HepG2 (cell line): ENCODE data around the gene DDX39B. TPM values are rescaled to one million over a fixed set of nuclear protein-coding genes. Genes with fewer than 3 reads are reported as not detected.

Source experiments
- AHR ChIP-seq: IDR thresholded peaks from 2 replicates; pipeline ENCODE4 v1.6.1; 2018; ENCODE audit warnings: missing genetic modification reagents, missing compliant biosample characterization
- ATF2 ChIP-seq: sonication (generic); formaldehyde crosslinking; IDR thresholded peaks from 2 replicates; pipeline ENCODE4 v1.4.0; 2020; ENCODE audit warnings: missing genetic modification reagents
- BRCA1 ChIP-seq: sonication (generic); formaldehyde crosslinking; IDR thresholded peaks from 2 replicates; pipeline ENCODE4 v1.4.0; 2020; ENCODE audit warnings: missing genetic modification reagents
- ETV6 ChIP-seq: sonication (generic); formaldehyde crosslinking; conservative IDR thresholded peaks from 2 replicates; pipeline ENCODE4 v1.4.0; 2020; ENCODE audit warnings: missing genetic modification reagents
- GABPA ChIP-seq, 2 experiments: IDR thresholded peaks; 2 replicates each; pipeline ENCODE4 v1.6.1; 2011 to 2016; ENCODE audit warnings: low read depth in 2 of 2, low read length in 1 of 2, missing biosample characterization in 1 of 2, missing genetic modification characterization in 1 of 2
- HIVEP1 ChIP-seq: sonication (generic); formaldehyde crosslinking; IDR thresholded peaks from 2 replicates; pipeline ENCODE4 v1.4.0; 2020; ENCODE audit warnings: mild to moderate bottlenecking, missing genetic modification reagents
- IRX3 ChIP-seq: sonication (generic); formaldehyde crosslinking; IDR thresholded peaks from 2 replicates; pipeline ENCODE4 v1.8.1; 2023; ENCODE audit warnings: mild to moderate bottlenecking, low read depth, missing genetic modification reagents, borderline replicate concordance
- NCOA1 ChIP-seq: sonication (generic); formaldehyde crosslinking; IDR thresholded peaks from 2 replicates; pipeline ENCODE4 v1.9.0; 2021; ENCODE audit warnings: missing genetic modification reagents
- NCOA5 ChIP-seq: sonication (generic); formaldehyde crosslinking; IDR thresholded peaks from 2 replicates; pipeline ENCODE4 v1.4.0; 2020; ENCODE audit warnings: missing genetic modification reagents
- PCBP2 ChIP-seq: fragments of 200-400 bp; formaldehyde crosslinking; optimal IDR thresholded peaks from 2 replicates; pipeline ENCODE3; 2018; ENCODE audit warnings: low read length, low read depth; ENCODE audit not compliant: poor library complexity, severe bottlenecking
- SMARCE1 ChIP-seq: fragments of 450-650 bp; IDR thresholded peaks from 2 replicates; pipeline ENCODE4 v1.6.1; 2017; ENCODE audit warnings: borderline replicate concordance
- SNAPC5 ChIP-seq: sonication (generic); formaldehyde crosslinking; IDR thresholded peaks from 2 replicates; pipeline ENCODE4 v1.8.1; 2023; ENCODE audit warnings: mild to moderate bottlenecking, missing genetic modification reagents, borderline replicate concordance
- SPEN ChIP-seq: sonication (generic); formaldehyde crosslinking; IDR thresholded peaks from 2 replicates; pipeline ENCODE4 v1.5.1; 2020; ENCODE audit warnings: low read depth, mild to moderate bottlenecking, missing genetic modification reagents
- STAT5B ChIP-seq: sonication (generic); formaldehyde crosslinking; IDR thresholded peaks from 2 replicates; pipeline ENCODE4 v1.4.0; 2020; ENCODE audit warnings: missing genetic modification reagents
- TEAD2 ChIP-seq: sonication (generic); formaldehyde crosslinking; IDR thresholded peaks from 2 replicates; pipeline ENCODE4 v1.9.0; 2021; ENCODE audit warnings: missing genetic modification reagents
- TGIF2 ChIP-seq: IDR thresholded peaks from 2 replicates; pipeline ENCODE4 v1.6.1; 2016; ENCODE audit warnings: control low read depth, missing compliant biosample characterization
- TMF1 ChIP-seq: sonication (generic); formaldehyde crosslinking; IDR thresholded peaks from 2 replicates; pipeline ENCODE4 v1.8.1; 2022; ENCODE audit warnings: low read depth, missing genetic modification reagents
- TRIM24 ChIP-seq: sonication (generic); formaldehyde crosslinking; IDR thresholded peaks from 2 replicates; pipeline ENCODE4 v1.8.0; 2022; ENCODE audit warnings: mild to moderate bottlenecking, missing genetic modification reagents
- ZBTB37 ChIP-seq: sonication (generic); formaldehyde crosslinking; IDR thresholded peaks from 2 replicates; pipeline ENCODE4 v1.4.0; 2020; ENCODE audit warnings: mild to moderate bottlenecking, missing genetic modification reagents
- ZBTB7A ChIP-seq: sonication (generic); formaldehyde crosslinking; IDR thresholded peaks from 2 replicates; pipeline ENCODE4 v1.8.0; 2022; ENCODE audit warnings: mild to moderate bottlenecking, missing genetic modification reagents
- ZC3H13 ChIP-seq: sonication (generic); formaldehyde crosslinking; IDR thresholded peaks from 2 replicates; pipeline ENCODE4 v1.8.1; 2023; ENCODE audit warnings: mild to moderate bottlenecking, missing genetic modification reagents, moderate library complexity
- ZNF10 ChIP-seq: sonication (generic); formaldehyde crosslinking; IDR thresholded peaks from 2 replicates; pipeline ENCODE4 v1.4.0; 2020; ENCODE audit warnings: mild to moderate bottlenecking, low read depth, missing genetic modification reagents, borderline replicate concordance
- ZNF234 ChIP-seq: sonication (generic); formaldehyde crosslinking; conservative IDR thresholded peaks from 2 replicates; pipeline ENCODE4 v1.5.1; 2020; ENCODE audit warnings: mild to moderate bottlenecking, missing genetic modification reagents
- ZNF264 ChIP-seq: sonication (generic); formaldehyde crosslinking; IDR thresholded peaks from 2 replicates; pipeline ENCODE4 v1.4.0; 2020; ENCODE audit warnings: missing genetic modification reagents
- ZNF674 ChIP-seq: sonication (generic); formaldehyde crosslinking; IDR thresholded peaks from 2 replicates; pipeline ENCODE4 v1.5.0; 2020; ENCODE audit warnings: low read depth, mild to moderate bottlenecking, missing genetic modification reagents
- ZNF691 ChIP-seq: sonication (generic); formaldehyde crosslinking; IDR thresholded peaks from 2 replicates; pipeline ENCODE4 v1.4.0; 2020; ENCODE audit warnings: missing genetic modification reagents, low read depth, mild to moderate bottlenecking, borderline replicate concordance
- ZNF720 ChIP-seq: sonication (generic); formaldehyde crosslinking; IDR thresholded peaks from 2 replicates; pipeline ENCODE4 v1.4.0; 2020; ENCODE audit warnings: missing genetic modification reagents
- ZSCAN12 ChIP-seq: sonication (generic); formaldehyde crosslinking; IDR thresholded peaks from 2 replicates; pipeline ENCODE4 v1.9.0; 2021; ENCODE audit warnings: mild to moderate bottlenecking, missing genetic modification reagents
- polyA plus RNA-seq, 8 experiments: library from polyadenylated mRNA; depleted of rRNA in 3 of 8; stranded (reverse) in 7 of 8; unstranded in 1 of 8; fragments of >200 nt; fragmentation: Illumina TruSeq in 4 of 8; extraction: Trizol in 4 of 8; gene quantifications; 2 replicates each; pipeline versions ENCODE4 v1.2.1 to v1.2.3, GENCODE V29; 2011 to 2016; ENCODE audit warnings: low read depth in 4 of 8, missing spikeins in 1 of 8, mixed read lengths in 1 of 8; ENCODE audit not compliant: insufficient read depth in 1 of 8
- total RNA-seq, 5 experiments: library from RNA; depleted of rRNA; stranded (reverse); fragments of >200 nt; fragmentation: Illumina TruSeq; extraction: Trizol; gene quantifications; 2 replicates each; pipeline ENCODE4 v1.2.3, GENCODE V29; 2016; ENCODE audit warnings: low read depth in 1 of 5

Gene DDX39B
- total and polyA plus RNA-seq, 2 of the 13 experiments (the other 11 are each of a cell fraction or from before 2014, with no cell fraction given) = 570 to 678 TPM

- TF ChIP-seq ZNF264 (CRISPR knock-in tag) (0 out of 2 replicates have a peak, but pooled peaks have one; percentile 17), NCOA1 (CRISPR knock-in tag) (no peak), ATF2 (CRISPR knock-in tag) (no peak), SNAPC5 (CRISPR knock-in tag) (no peak), ZNF10 (no peak), BRCA1 (CRISPR knock-in tag) (no peak), ETV6 (CRISPR knock-in tag) (no peak), STAT5B (CRISPR knock-in tag) (no peak), TMF1 (no peak), ZNF674 (CRISPR knock-in tag) (no peak), SPEN (CRISPR knock-in tag) (no peak; the same call in 1 of the 2 replicates), NCOA5 (CRISPR knock-in tag) (0 out of 2 replicates have a peak, but pooled peaks have one; percentile 56), ZNF691 (no peak), SMARCE1 (no peak), GABPA (IDR thresholded peaks at IDR 0.05; ENCODE audit: low read depth, low read length) (no peak), GABPA (CRISPR knock-in tag; IDR thresholded peaks at IDR 0.05; ENCODE audit: low read depth) (peak; percentile 39), ZBTB7A (CRISPR knock-in tag) (no peak; the same call in 1 of the 2 replicates), IRX3 (0 out of 2 replicates have a peak, but pooled peaks have one; percentile 26), PCBP2 (no peak), TEAD2 (0 out of 2 replicates have a peak, but pooled peaks have one; percentile 47), ZNF234 (no peak), ZSCAN12 (0 out of 2 replicates have a peak, but pooled peaks have one; percentile 59), ZC3H13 (CRISPR knock-in tag) (peak; percentile 16; the same call in 1 of the 2 replicates), HIVEP1 (0 out of 2 replicates have a peak, but pooled peaks have one; percentile 7), ZBTB37 (CRISPR knock-in tag) (no peak), ZNF720 (CRISPR knock-in tag) (no peak), AHR (CRISPR knock-in tag) (no peak), TGIF2 (CRISPR knock-in tag) (0 out of 2 replicates have a peak, but pooled peaks have one; percentile 55), TRIM24 (CRISPR knock-in tag) (no peak)
These were observed 12.3 kb downstream of the DDX39B start (continued) for GRCh38 chr6:31529329-31530150.
